Lung (tissue), 12 donors: ENCODE results near the gene ZNF366. TPM values are rescaled to one million over a fixed set of nuclear protein-coding genes. Genes with fewer than 3 reads are reported as not detected.

Source experiments
- ATAC-seq: fragments of 200-7000 bp; cut with Tn5 transposase; one replicate; pipeline ENCODE4 v1.9.1; 2020; ENCODE audit warnings: moderate number of reproducible peaks; ENCODE audit not compliant: insufficient read depth, low FRiP score
- DNase-seq, 3 donors: peaks; one replicate each; pipeline ENCODE4 v3.0.0-alpha.2; 2013 to 2017
- H3K27ac ChIP-seq, 2 donors: one replicate each; pipeline ENCODE4 v1.5.1; 2013; ENCODE audit warnings: mild to moderate bottlenecking in 2 of 2, moderate library complexity in 2 of 2, control low read depth in 1 of 2, inconsistent platforms in 1 of 2, low read depth in 1 of 2, low read length in 1 of 2
- H3K27me3 ChIP-seq, 3 donors: one replicate each; pipeline ENCODE4 v1.5.1; 2013; ENCODE audit warnings: low read length in 2 of 3; ENCODE audit not compliant: control insufficient read depth in 3 of 3, insufficient read depth in 3 of 3
- H3K36me3 ChIP-seq, 4 donors: one replicate each; pipeline ENCODE4 v1.5.1; 2013; ENCODE audit warnings: low read length in 4 of 4, mild to moderate bottlenecking in 1 of 4, moderate library complexity in 1 of 4; ENCODE audit not compliant: control insufficient read depth in 4 of 4, insufficient read depth in 4 of 4
- H3K4me1 ChIP-seq, 5 donors: one replicate each; pipeline ENCODE4 v1.5.1; 2013; ENCODE audit warnings: low read length in 5 of 5, mild to moderate bottlenecking in 2 of 5, moderate library complexity in 1 of 5; ENCODE audit not compliant: control insufficient read depth in 5 of 5, insufficient read depth in 5 of 5
- H3K4me3 ChIP-seq: one replicate; pipeline ENCODE4 v1.5.1; 2013; ENCODE audit warnings: mild to moderate bottlenecking, control low read depth, moderate library complexity
- H3K9ac ChIP-seq, 2 donors: one replicate each; pipeline ENCODE4 v1.5.1; 2013; ENCODE audit warnings: low read length in 2 of 2, control low read depth in 1 of 2; ENCODE audit not compliant: insufficient read depth in 1 of 2
- H3K9me3 ChIP-seq, 4 donors: one replicate each; pipeline ENCODE4 v1.5.1; 2013; ENCODE audit warnings: low read length in 3 of 4, mild to moderate bottlenecking in 1 of 4, moderate library complexity in 1 of 4; ENCODE audit not compliant: control insufficient read depth in 4 of 4, insufficient read depth in 3 of 4
- WGBS, 2 donors: extraction: QIAGEN DNeasy Blood & Tissue Kit; methylation state at CpG; one replicate each; pipeline ENCODE4 v1.1.7; 2013; 5-methylcytosine and 5-hydroxymethylcytosine counted together
- polyA plus RNA-seq, 2 donors: library from polyadenylated mRNA; stranded (reverse); fragments of 200-250 nt; gene quantifications; one replicate each; pipeline ENCODE4 v1.2.1, GENCODE V29; 2013
- total RNA-seq, 2 donors: library from RNA; depleted of rRNA in 1 of 2; stranded (reverse); fragments of >200 nt in 1 of 2; gene quantifications; one replicate each; pipeline ENCODE4 v1.2.1, GENCODE V29; 2014 to 2021
- TF ChIP-seq, protein P1 (sequence below): IDR thresholded peaks from 2 replicates; pipeline ENCODE4 v1.5.1; 2012; ENCODE audit warnings: mild to moderate bottlenecking; ENCODE audit errors: control extremely low read depth, extremely low read depth
- donor health status: control.
- donor health status: control.
- donor health status: Bipolar disorder and iron deficiency.
- donor health status: healthy.
- donor health status: DM: yes; HTN: yes; CAD: no.

ZNF366 gene
- total and polyA plus RNA-seq, 4 donors: 0.73 to 6.0 (median 3.6) TPM

DNA sequence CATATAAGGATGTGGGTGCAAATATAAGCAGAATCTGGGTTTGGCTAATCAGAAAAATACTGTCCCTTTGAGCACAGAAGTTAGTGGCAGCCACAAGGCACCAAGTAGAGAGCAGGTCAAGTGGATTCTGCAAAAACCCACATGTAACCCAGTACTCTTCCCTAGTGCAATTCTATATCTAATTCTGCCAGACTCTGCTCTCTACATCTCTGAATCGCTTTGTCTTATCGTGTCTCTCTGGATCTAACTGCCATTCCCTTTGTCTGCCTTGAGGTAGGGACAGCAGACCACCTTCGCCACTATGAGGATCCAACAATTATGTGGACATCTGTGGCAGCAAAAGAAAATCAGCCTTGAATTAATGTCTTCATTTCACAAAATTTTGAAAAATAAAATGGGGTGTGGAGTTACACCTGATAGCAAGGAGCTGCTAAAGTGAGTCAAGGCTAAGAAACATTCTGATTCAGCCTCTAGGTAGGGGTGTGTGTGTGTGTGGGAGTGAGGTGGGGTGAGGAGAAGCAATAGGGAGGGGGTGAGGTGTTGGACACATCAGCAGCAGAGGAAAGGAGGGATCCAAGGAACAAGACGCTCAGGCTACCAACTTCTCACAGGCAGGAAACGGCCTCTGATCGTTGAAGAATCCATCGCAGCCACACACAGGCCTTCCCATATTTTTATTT is 33.7 kb upstream of the ZNF366 start:
- peak overlapping the region in 1 of 2 donors; percentile 15 for H3K9ac ChIP-seq
- no peak overlapping the region for H3K27ac ChIP-seq
- peaks cover 0 to 13% (median 4%) of the 10 kb centered on the region in 5 donors for H3K4me1 ChIP-seq
- no peaks in the 10 kb centered on the region for H3K36me3 ChIP-seq
- H3K4me3 ChIP-seq: no peak overlapping the region
- 85 to 90% methylated on average over 7 of the region's 7 CpGs for WGBS, 2 donors
- ATAC-seq: no peak
- no peaks in the 10 kb centered on the region for H3K27me3 ChIP-seq
- TF ChIP-seq, protein P1, sequence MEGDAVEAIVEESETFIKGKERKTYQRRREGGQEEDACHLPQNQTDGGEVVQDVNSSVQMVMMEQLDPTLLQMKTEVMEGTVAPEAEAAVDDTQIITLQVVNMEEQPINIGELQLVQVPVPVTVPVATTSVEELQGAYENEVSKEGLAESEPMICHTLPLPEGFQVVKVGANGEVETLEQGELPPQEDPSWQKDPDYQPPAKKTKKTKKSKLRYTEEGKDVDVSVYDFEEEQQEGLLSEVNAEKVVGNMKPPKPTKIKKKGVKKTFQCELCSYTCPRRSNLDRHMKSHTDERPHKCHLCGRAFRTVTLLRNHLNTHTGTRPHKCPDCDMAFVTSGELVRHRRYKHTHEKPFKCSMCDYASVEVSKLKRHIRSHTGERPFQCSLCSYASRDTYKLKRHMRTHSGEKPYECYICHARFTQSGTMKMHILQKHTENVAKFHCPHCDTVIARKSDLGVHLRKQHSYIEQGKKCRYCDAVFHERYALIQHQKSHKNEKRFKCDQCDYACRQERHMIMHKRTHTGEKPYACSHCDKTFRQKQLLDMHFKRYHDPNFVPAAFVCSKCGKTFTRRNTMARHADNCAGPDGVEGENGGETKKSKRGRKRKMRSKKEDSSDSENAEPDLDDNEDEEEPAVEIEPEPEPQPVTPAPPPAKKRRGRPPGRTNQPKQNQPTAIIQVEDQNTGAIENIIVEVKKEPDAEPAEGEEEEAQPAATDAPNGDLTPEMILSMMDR: no peak
- H3K9me3 ChIP-seq: no peaks in the 10 kb centered on the region
- no peak for DNase-seq

DNA sequence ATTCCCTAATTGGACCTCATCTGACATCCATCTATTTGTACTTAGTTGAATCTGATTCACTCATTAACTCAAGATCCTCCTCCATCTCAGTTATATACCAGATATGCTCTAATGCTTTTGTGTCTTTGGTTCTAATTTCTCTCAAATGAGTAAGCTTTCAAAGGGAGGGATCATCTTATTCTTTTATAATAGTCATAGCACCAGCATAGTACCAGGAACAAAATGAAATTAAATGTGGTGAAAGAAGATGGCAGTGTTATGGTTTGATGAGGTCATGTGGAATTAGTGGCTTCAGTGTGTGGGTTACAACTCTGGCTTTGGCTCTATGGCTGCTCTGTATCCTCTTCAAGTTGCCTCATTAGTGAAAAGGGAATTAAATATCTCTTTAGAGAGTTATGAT is 32.5 kb upstream of the ZNF366 start:
- Histone ChIP-seq H3K9ac (no peak overlapping the region), H3K9me3 (no peaks in the 10 kb centered on the region), H3K27ac (no peak overlapping the region), H3K4me3 (no peak overlapping the region), H3K4me1 (peaks cover 0 to 13% (median 4%) of the 10 kb centered on the region in 5 donors), H3K36me3 (no peaks in the 10 kb centered on the region), H3K27me3 (no peaks in the 10 kb centered on the region)
- DNase-seq (no peak), ATAC-seq (no peak)
- TF ChIP-seq, protein P1: no peak

DNA sequence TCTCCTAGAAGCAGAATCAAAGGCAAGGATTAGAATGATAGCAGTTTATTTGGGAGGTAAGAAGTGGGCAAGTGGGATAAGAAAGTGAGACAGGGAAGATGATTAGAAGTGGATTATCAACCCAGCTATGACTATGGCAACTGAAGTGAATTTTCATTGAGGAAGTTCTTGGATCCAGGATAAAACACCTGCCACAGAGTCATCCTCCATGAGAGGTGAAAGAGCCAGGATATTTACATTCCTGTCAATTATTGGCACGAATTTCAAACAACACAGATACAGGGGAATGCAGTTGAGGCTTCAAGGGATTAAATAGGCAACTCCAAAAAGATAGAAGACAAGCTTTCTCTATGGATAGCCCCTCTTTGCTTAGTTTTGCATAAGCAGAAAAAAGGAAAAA is 31.8 kb upstream of the ZNF366 start:
- 35 to 75% methylated on average over 1 of the region's 1 CpG for WGBS, 2 donors
- ATAC-seq: no peak

More for the DNA sequence above, 31.8 kb upstream of the ZNF366 start:
- H3K36me3 ChIP-seq: no peaks in the 10 kb centered on the region
- no peaks in the 10 kb centered on the region for H3K27me3 ChIP-seq
- DNase-seq: no peak
- no peak overlapping the region for H3K4me3 ChIP-seq
- peaks cover 0 to 13% (median 4%) of the 10 kb centered on the region in 5 donors for H3K4me1 ChIP-seq
- H3K9ac ChIP-seq: no peak overlapping the region
- TF ChIP-seq, protein P1: no peak
- H3K27ac ChIP-seq: no peak overlapping the region
- H3K9me3 ChIP-seq: no peaks in the 10 kb centered on the region
